Keratinocyte (primary cell): ENCODE data around the gene TNRC18. TPM values are rescaled to one million over a fixed set of nuclear protein-coding genes. Genes with fewer than 3 reads are reported as not detected.

Source experiments
- DNase-seq: peaks from one replicate; pipeline ENCODE4 v3.0.0-alpha.2; 2011; ENCODE audit warnings: low read depth, missing footprints, low spot score
- FAIRE-seq: peaks from 2 replicates; lab custom pipeline; 2011; peaks lifted over from hg19 to GRCh38; lab: Jason Lieb, UNC
- H2AFZ ChIP-seq: 2 replicates; pipeline ENCODE4 v1.6.0; 2012; ENCODE audit warnings: low read length, control low read depth, inconsistent platforms; ENCODE audit not compliant: control insufficient read depth
- H3K27ac ChIP-seq: 2 replicates; pipeline ENCODE4 v1.5.1; 2011; ENCODE audit warnings: low read length; ENCODE audit not compliant: control insufficient read depth, insufficient read depth
- H3K27me3 ChIP-seq: 3 replicates; pipeline ENCODE4 v1.6.0; 2011; ENCODE audit warnings: low read length; ENCODE audit not compliant: control insufficient read depth, insufficient read depth; ENCODE audit errors: extremely low read depth
- H3K36me3 ChIP-seq, 2 experiments: 2 replicates in 1 of 2; 3 replicates in 1 of 2; pipeline ENCODE4 v1.5.1; 2011; ENCODE audit warnings: low read length in 2 of 2, mild to moderate bottlenecking in 1 of 2; ENCODE audit not compliant: control insufficient read depth in 2 of 2, insufficient read depth in 2 of 2; ENCODE audit errors: extremely low read depth in 1 of 2
- H3K4me1 ChIP-seq: 3 replicates; pipeline ENCODE4 v1.5.1; 2011; ENCODE audit warnings: low read length; ENCODE audit not compliant: control insufficient read depth, insufficient read depth; ENCODE audit errors: extremely low read depth
- H3K4me2 ChIP-seq: 3 replicates; pipeline ENCODE4 v1.6.0; 2011; ENCODE audit warnings: low read depth, low read length; ENCODE audit not compliant: control insufficient read depth, insufficient read depth; ENCODE audit errors: extremely low read depth
- H3K4me3 ChIP-seq, 3 experiments: fragments of 200-600 bp in 1 of 3; sonication (generic) in 1 of 3; 2 replicates in 2 of 3; 3 replicates in 1 of 3; pipeline ENCODE4 v1.5.1; 2011 to 2016; ENCODE audit warnings: low read length in 3 of 3, mild to moderate bottlenecking in 3 of 3, control low read depth in 2 of 3, inconsistent platforms in 1 of 3, low read depth in 1 of 3, mixed read lengths in 1 of 3, mixed run types in 1 of 3, moderate library complexity in 1 of 3; ENCODE audit not compliant: control insufficient read depth in 2 of 3, insufficient read depth in 2 of 3; ENCODE audit errors: extremely low read depth in 1 of 3
- H3K79me2 ChIP-seq: 2 replicates; pipeline ENCODE4 v1.6.0; 2012; ENCODE audit warnings: low read length; ENCODE audit not compliant: control insufficient read depth, insufficient read depth
- H3K9ac ChIP-seq: 3 replicates; pipeline ENCODE4 v1.6.0; 2011; ENCODE audit warnings: low read length; ENCODE audit not compliant: control insufficient read depth, insufficient read depth; ENCODE audit errors: extremely low read depth
- H3K9me1 ChIP-seq: 3 replicates; pipeline ENCODE4 v1.6.0; 2011; ENCODE audit warnings: low read length; ENCODE audit not compliant: control insufficient read depth, insufficient read depth; ENCODE audit errors: extremely low read depth
- H3K9me3 ChIP-seq: 2 replicates; pipeline ENCODE4 v1.5.1; 2012; ENCODE audit warnings: low read depth, low read length; ENCODE audit not compliant: control insufficient read depth
- H4K20me1 ChIP-seq: 3 replicates; pipeline ENCODE4 v1.6.0; 2011; ENCODE audit warnings: low read length; ENCODE audit not compliant: control insufficient read depth, insufficient read depth; ENCODE audit errors: extremely low read depth
- EZH2 ChIP-seq: IDR thresholded peaks from one replicate; pipeline ENCODE4 v1.6.1; 2012; ENCODE audit warnings: inconsistent platforms, mild to moderate bottlenecking, low read length, moderate library complexity
- dilution Hi-C: fragments of 300-500 bp; cut with MboI; formaldehyde crosslinking; loops from one replicate; pipeline ENCODE4 v1.7.0; 2020; ENCODE audit warnings: low sequenced_read_pairs; ENCODE audit not compliant: extremely low pct_ligation_motif_present
- polyA plus RNA-seq, 5 experiments: library from polyadenylated mRNA; depleted of rRNA in 3 of 5; stranded (reverse) in 3 of 5; stranded (forward) in 1 of 5; unstranded in 1 of 5; fragments of >200 nt; gene quantifications; 1 replicate in 1 of 5; 2 replicates in 3 of 5; 3 replicates in 1 of 5; pipeline versions ENCODE4 v1.2.1 to v1.2.3, GENCODE V29; 2011 to 2012; ENCODE audit warnings: missing spikeins in 2 of 5, low read depth in 1 of 5, low replicate concordance in 1 of 5
- TF ChIP-seq, protein P1 (sequence below), 3 experiments: IDR thresholded peaks in 1 of 3; conservative IDR thresholded peaks in 1 of 3; optimal IDR thresholded peaks in 1 of 3; 2 replicates in 2 of 3; 3 replicates in 1 of 3; pipeline versions ENCODE3 to v1.5.1; 2011; ENCODE audit warnings: low read length in 3 of 3, mild to moderate bottlenecking in 3 of 3, moderate library complexity in 2 of 3, control low read depth in 1 of 3, inconsistent platforms in 1 of 3; ENCODE audit not compliant: insufficient read depth in 2 of 3; ENCODE audit errors: extremely low read depth in 1 of 3

The TNRC18 gene
- polyA plus RNA-seq, 1 donor (not counting 4 experiments of a cell fraction or from before 2014, with no cell fraction given), result 13.2 TPM

DNA sequence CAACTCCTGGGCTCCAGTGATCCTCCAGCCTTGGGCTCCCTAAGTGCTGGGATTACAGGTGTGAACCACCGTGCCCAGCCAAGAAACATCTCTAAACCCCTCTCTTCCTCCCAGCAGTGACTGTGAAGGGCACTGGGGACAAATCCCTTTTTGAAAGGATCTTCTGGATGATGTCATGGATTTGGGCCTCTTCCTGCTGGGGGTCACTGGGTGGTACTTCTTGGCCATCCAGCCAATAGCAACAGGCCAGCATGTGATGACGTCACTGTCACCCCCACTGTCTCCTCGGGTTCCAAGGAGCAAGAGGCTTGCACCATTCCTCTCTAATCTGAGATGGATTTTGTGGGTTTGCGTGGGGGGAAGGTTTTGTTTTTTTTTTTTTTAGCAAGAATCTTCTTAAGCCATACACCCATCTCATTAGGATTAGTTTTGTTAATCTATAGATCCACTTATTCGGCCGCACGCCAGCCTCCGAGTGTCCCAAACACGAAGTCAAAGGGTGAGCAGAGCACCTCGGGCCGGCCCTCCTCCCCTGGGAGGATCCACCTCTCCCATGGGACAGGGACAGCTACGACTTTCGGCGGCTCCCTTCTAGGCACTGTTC, 29.4 kb upstream of the TNRC18 start:
- H3K79me2 ChIP-seq, result no peaks in the 10 kb centered on the region
- FAIRE-seq (no peak), DNase-seq (no peak)
- H3K4me2 ChIP-seq, result no peak overlapping the region
- no peak overlapping the region for H3K27ac ChIP-seq
- no peak overlapping the region for H3K4me3 ChIP-seq
- H3K9me1 ChIP-seq, result no peaks in the 10 kb centered on the region
- dilution Hi-C loops, result no loop called here
- no peaks in the 10 kb centered on the region for H3K27me3 ChIP-seq
- peaks cover 9% of the 10 kb centered on the region for H3K4me1 ChIP-seq
- H2AFZ ChIP-seq, result no peak overlapping the region
- no peaks in the 10 kb centered on the region for H4K20me1 ChIP-seq
- no peaks in the 10 kb centered on the region for H3K36me3 ChIP-seq
- no peak for TF ChIP-seq EZH2
- TF ChIP-seq, protein P1, sequence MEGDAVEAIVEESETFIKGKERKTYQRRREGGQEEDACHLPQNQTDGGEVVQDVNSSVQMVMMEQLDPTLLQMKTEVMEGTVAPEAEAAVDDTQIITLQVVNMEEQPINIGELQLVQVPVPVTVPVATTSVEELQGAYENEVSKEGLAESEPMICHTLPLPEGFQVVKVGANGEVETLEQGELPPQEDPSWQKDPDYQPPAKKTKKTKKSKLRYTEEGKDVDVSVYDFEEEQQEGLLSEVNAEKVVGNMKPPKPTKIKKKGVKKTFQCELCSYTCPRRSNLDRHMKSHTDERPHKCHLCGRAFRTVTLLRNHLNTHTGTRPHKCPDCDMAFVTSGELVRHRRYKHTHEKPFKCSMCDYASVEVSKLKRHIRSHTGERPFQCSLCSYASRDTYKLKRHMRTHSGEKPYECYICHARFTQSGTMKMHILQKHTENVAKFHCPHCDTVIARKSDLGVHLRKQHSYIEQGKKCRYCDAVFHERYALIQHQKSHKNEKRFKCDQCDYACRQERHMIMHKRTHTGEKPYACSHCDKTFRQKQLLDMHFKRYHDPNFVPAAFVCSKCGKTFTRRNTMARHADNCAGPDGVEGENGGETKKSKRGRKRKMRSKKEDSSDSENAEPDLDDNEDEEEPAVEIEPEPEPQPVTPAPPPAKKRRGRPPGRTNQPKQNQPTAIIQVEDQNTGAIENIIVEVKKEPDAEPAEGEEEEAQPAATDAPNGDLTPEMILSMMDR (optimal IDR thresholded peaks at IDR 0.05 in 1 of 3, IDR thresholded peaks at IDR 0.05 in 1 of 3, conservative IDR thresholded peaks at IDR 0.05 in 1 of 3; ENCODE audit: extremely low read depth in 1 of 3, insufficient read depth in 2 of 3, low read length in 3 of 3), result no peak
- H3K9ac ChIP-seq, result no peak overlapping the region
- H3K9me3 ChIP-seq, result no peaks in the 10 kb centered on the region

DNA sequence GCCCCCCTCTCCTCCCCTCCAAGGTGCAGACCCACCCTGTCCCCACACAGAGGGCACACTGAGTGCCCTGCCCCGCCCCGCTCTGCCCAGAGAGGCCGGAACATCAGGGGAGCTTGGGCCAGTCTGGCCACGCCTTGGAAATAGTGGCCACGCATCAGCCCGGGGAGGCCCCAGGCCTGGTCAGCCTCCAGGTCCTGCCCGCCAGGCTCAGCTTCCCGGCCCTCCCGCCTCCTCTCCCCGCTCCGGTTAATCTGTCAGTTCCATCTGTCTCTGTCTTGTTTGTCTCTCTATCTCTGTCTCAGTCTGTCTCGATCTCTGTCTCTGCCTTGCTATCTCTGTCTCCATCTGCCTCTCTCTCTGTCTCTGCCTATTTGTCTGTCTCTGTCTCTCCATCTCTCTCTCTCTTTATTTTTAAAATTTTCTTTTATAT, 28.9 kb upstream of the TNRC18 start:
- Histone ChIP-seq H3K79me2 (no peaks in the 10 kb centered on the region), H3K27me3 (no peaks in the 10 kb centered on the region), H2AFZ (no peak overlapping the region), H3K4me1 (peaks cover 11% of the 10 kb centered on the region), H3K9ac (no peak overlapping the region), H4K20me1 (no peaks in the 10 kb centered on the region), H3K4me3 (no peak overlapping the region), H3K9me3 (no peaks in the 10 kb centered on the region), H3K4me2 (no peak overlapping the region), H3K9me1 (no peaks in the 10 kb centered on the region), H3K36me3 (no peaks in the 10 kb centered on the region), H3K27ac (no peak overlapping the region)
- no peak for DNase-seq
- TF ChIP-seq, protein P1 (optimal IDR thresholded peaks at IDR 0.05 in 1 of 3, IDR thresholded peaks at IDR 0.05 in 1 of 3, conservative IDR thresholded peaks at IDR 0.05 in 1 of 3; ENCODE audit: extremely low read depth in 1 of 3, insufficient read depth in 2 of 3, low read length in 3 of 3), result no peak
- TF ChIP-seq EZH2, result no peak
- FAIRE-seq, result no peak
- dilution Hi-C loops, result no loop called here
